Keratinocyte (primary cell): Measurements from ENCODE around the gene FSTL5. TPM values are rescaled to one million over a fixed set of nuclear protein-coding genes. Genes with fewer than 3 reads are reported as not detected.

ENCODE experiments used
- DNase-seq: peaks from one replicate; pipeline ENCODE4 v3.0.0-alpha.2; 2011; ENCODE audit warnings: low read depth, missing footprints, low spot score
- FAIRE-seq: peaks from 2 replicates; lab custom pipeline; 2011; peaks lifted over from hg19 to GRCh38; lab: Jason Lieb, UNC
- H2AFZ ChIP-seq: 2 replicates; pipeline ENCODE4 v1.6.0; 2012; ENCODE audit warnings: low read length, control low read depth, inconsistent platforms; ENCODE audit not compliant: control insufficient read depth
- H3K27ac ChIP-seq: 2 replicates; pipeline ENCODE4 v1.5.1; 2011; ENCODE audit warnings: low read length; ENCODE audit not compliant: control insufficient read depth, insufficient read depth
- H3K27me3 ChIP-seq: 3 replicates; pipeline ENCODE4 v1.6.0; 2011; ENCODE audit warnings: low read length; ENCODE audit not compliant: control insufficient read depth, insufficient read depth; ENCODE audit errors: extremely low read depth
- H3K36me3 ChIP-seq, 2 experiments: 2 replicates in 1 of 2; 3 replicates in 1 of 2; pipeline ENCODE4 v1.5.1; 2011; ENCODE audit warnings: low read length in 2 of 2, mild to moderate bottlenecking in 1 of 2; ENCODE audit not compliant: control insufficient read depth in 2 of 2, insufficient read depth in 2 of 2; ENCODE audit errors: extremely low read depth in 1 of 2
- H3K4me1 ChIP-seq: 3 replicates; pipeline ENCODE4 v1.5.1; 2011; ENCODE audit warnings: low read length; ENCODE audit not compliant: control insufficient read depth, insufficient read depth; ENCODE audit errors: extremely low read depth
- H3K4me2 ChIP-seq: 3 replicates; pipeline ENCODE4 v1.6.0; 2011; ENCODE audit warnings: low read depth, low read length; ENCODE audit not compliant: control insufficient read depth, insufficient read depth; ENCODE audit errors: extremely low read depth
- H3K4me3 ChIP-seq, 3 experiments: fragments of 200-600 bp in 1 of 3; sonication (generic) in 1 of 3; 2 replicates in 2 of 3; 3 replicates in 1 of 3; pipeline ENCODE4 v1.5.1; 2011 to 2016; ENCODE audit warnings: low read length in 3 of 3, mild to moderate bottlenecking in 3 of 3, control low read depth in 2 of 3, inconsistent platforms in 1 of 3, low read depth in 1 of 3, mixed read lengths in 1 of 3, mixed run types in 1 of 3, moderate library complexity in 1 of 3; ENCODE audit not compliant: control insufficient read depth in 2 of 3, insufficient read depth in 2 of 3; ENCODE audit errors: extremely low read depth in 1 of 3
- H3K79me2 ChIP-seq: 2 replicates; pipeline ENCODE4 v1.6.0; 2012; ENCODE audit warnings: low read length; ENCODE audit not compliant: control insufficient read depth, insufficient read depth
- H3K9ac ChIP-seq: 3 replicates; pipeline ENCODE4 v1.6.0; 2011; ENCODE audit warnings: low read length; ENCODE audit not compliant: control insufficient read depth, insufficient read depth; ENCODE audit errors: extremely low read depth
- H3K9me1 ChIP-seq: 3 replicates; pipeline ENCODE4 v1.6.0; 2011; ENCODE audit warnings: low read length; ENCODE audit not compliant: control insufficient read depth, insufficient read depth; ENCODE audit errors: extremely low read depth
- H3K9me3 ChIP-seq: 2 replicates; pipeline ENCODE4 v1.5.1; 2012; ENCODE audit warnings: low read depth, low read length; ENCODE audit not compliant: control insufficient read depth
- H4K20me1 ChIP-seq: 3 replicates; pipeline ENCODE4 v1.6.0; 2011; ENCODE audit warnings: low read length; ENCODE audit not compliant: control insufficient read depth, insufficient read depth; ENCODE audit errors: extremely low read depth
- CTCF ChIP-seq, 3 experiments: IDR thresholded peaks in 1 of 3; conservative IDR thresholded peaks in 1 of 3; optimal IDR thresholded peaks in 1 of 3; 2 replicates in 2 of 3; 3 replicates in 1 of 3; pipeline versions ENCODE3 to v1.5.1; 2011; ENCODE audit warnings: low read length in 3 of 3, mild to moderate bottlenecking in 3 of 3, moderate library complexity in 2 of 3, control low read depth in 1 of 3, inconsistent platforms in 1 of 3; ENCODE audit not compliant: insufficient read depth in 2 of 3; ENCODE audit errors: extremely low read depth in 1 of 3
- EZH2 ChIP-seq: IDR thresholded peaks from one replicate; pipeline ENCODE4 v1.6.1; 2012; ENCODE audit warnings: inconsistent platforms, mild to moderate bottlenecking, low read length, moderate library complexity
- dilution Hi-C: fragments of 300-500 bp; cut with MboI; formaldehyde crosslinking; loops from one replicate; pipeline ENCODE4 v1.7.0; 2020; ENCODE audit warnings: low sequenced_read_pairs; ENCODE audit not compliant: extremely low pct_ligation_motif_present
- polyA plus RNA-seq, 5 experiments: library from polyadenylated mRNA; depleted of rRNA in 3 of 5; stranded (reverse) in 3 of 5; stranded (forward) in 1 of 5; unstranded in 1 of 5; fragments of >200 nt; gene quantifications; 1 replicate in 1 of 5; 2 replicates in 3 of 5; 3 replicates in 1 of 5; pipeline versions ENCODE4 v1.2.1 to v1.2.3, GENCODE V29; 2011 to 2012; ENCODE audit warnings: missing spikeins in 2 of 5, low read depth in 1 of 5, low replicate concordance in 1 of 5

The FSTL5 gene
- polyA plus RNA-seq, 1 donor (not counting 4 experiments of a cell fraction or from before 2014, with no cell fraction given) = not detected

GRCh38 chr4:161359491-161359890 is 804.3 kb downstream of the FSTL5 start:
- no peaks in the 10 kb centered on the region for H3K9me1 ChIP-seq
- DNase-seq (no peak), FAIRE-seq (no peak)

GRCh38 chr4:161356351-161356750 is 807.4 kb downstream of the FSTL5 start:
- Histone ChIP-seq H3K27me3 (no peaks in the 10 kb centered on the region), H3K4me1 (no peaks in the 10 kb centered on the region), H2AFZ (no peak overlapping the region), H3K9ac (no peak overlapping the region), H4K20me1 (no peaks in the 10 kb centered on the region), H3K27ac (no peak overlapping the region), H3K79me2 (no peaks in the 10 kb centered on the region), H3K4me2 (no peak overlapping the region), H3K9me3 (no peaks in the 10 kb centered on the region), H3K4me3 (no peak overlapping the region), H3K9me1 (no peaks in the 10 kb centered on the region), H3K36me3 (no peaks in the 10 kb centered on the region)
- TF ChIP-seq CTCF (optimal IDR thresholded peaks at IDR 0.05 in 1 of 3, IDR thresholded peaks at IDR 0.05 in 1 of 3, conservative IDR thresholded peaks at IDR 0.05 in 1 of 3; ENCODE audit: extremely low read depth in 1 of 3, insufficient read depth in 2 of 3, low read length in 3 of 3) (no peak), EZH2 (no peak)
- FAIRE-seq = no peak
- dilution Hi-C loops = no loop called here
- DNase-seq = no peak

More at GRCh38 chr4:161359491-161359890, 804.3 kb downstream of the FSTL5 start:
- no peaks in the 10 kb centered on the region for H3K4me1 ChIP-seq
- no peak overlapping the region for H3K4me3 ChIP-seq
- H3K79me2 ChIP-seq = no peaks in the 10 kb centered on the region
- no peak overlapping the region for H3K9ac ChIP-seq
- no peaks in the 10 kb centered on the region for H3K27me3 ChIP-seq
- no peaks in the 10 kb centered on the region for H3K36me3 ChIP-seq
- H2AFZ ChIP-seq = no peak overlapping the region
- H3K27ac ChIP-seq = no peak overlapping the region
- H4K20me1 ChIP-seq = no peaks in the 10 kb centered on the region
- no peak overlapping the region for H3K4me2 ChIP-seq
- H3K9me3 ChIP-seq = no peaks in the 10 kb centered on the region
- no peak for TF ChIP-seq CTCF (optimal IDR thresholded peaks at IDR 0.05 in 1 of 3, IDR thresholded peaks at IDR 0.05 in 1 of 3, conservative IDR thresholded peaks at IDR 0.05 in 1 of 3; ENCODE audit: extremely low read depth in 1 of 3, insufficient read depth in 2 of 3, low read length in 3 of 3)
- TF ChIP-seq EZH2 = no peak
- dilution Hi-C loops = no loop called here
